ENCODE measurements around the gene SUPT3H.
A peak's percentile ranks its signal among the peaks of the same experiment; 100 is the strongest.

SUPT3H gene

DNA sequence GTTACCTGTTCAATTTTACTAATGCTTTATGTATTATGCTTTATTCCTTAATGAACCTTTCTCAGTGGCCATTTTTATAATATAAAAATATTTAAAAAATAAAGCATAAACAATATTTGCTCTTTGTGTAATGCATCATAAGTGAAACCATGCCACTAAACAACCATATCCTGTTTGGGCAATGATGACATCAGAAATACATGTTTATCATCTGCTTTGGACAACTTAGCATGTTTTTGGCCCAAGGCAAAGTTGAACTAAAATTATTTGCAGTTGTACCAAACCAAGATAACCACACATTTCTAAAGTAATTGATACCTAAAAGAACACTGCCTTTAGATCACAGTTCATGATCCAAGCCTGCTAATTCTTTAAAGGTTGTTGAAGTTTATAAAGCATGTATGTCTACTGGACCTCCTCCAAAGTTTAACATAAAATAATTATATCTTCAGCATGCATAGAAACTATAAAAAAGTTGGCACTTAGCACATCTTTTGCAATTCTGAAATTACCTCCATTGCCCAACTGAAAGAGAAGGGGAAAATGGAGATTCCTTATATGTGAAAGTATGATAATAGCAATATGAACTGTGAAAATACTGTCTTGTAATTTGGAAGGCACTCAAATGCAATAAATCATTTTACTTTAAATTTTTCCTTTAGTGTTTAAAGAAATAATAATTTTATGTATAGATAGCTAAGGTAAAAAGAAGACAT is 375.2 kb downstream of the SUPT3H start:
- TF ChIP-seq GATA3 (IDR thresholded peaks at IDR 0.05; ENCODE audit: low read depth, low read length) (0 out of 2 replicates have a peak, but pooled peaks have one; percentile 17), GATA2 (IDR thresholded peaks at IDR 0.05; ENCODE audit: low read depth, low read length) (no peak)

DNA sequence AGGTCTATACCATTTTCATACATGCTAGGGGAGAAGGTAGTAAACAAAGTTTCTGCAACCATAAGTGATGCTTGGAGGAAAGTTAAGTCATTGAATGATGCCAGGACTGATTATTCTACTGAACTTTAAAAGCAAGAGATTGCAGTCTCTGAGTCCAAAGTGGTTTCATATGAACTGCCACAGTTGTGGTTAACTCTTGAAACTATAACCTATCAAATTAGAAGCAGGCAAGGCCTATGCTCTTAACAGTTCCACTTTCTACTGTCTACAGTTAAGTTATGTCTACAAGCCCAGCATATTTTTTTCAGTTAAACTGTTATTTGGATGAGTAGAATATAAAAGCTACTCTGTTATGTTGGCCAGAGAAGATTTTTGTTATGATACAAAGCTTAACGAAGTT is 376.1 kb downstream of the SUPT3H start:
- TF ChIP-seq GATA2 (IDR thresholded peaks at IDR 0.05; ENCODE audit: low read depth, low read length) (no peak), GATA3 (IDR thresholded peaks at IDR 0.05; ENCODE audit: low read depth, low read length) (no peak)

DNA sequence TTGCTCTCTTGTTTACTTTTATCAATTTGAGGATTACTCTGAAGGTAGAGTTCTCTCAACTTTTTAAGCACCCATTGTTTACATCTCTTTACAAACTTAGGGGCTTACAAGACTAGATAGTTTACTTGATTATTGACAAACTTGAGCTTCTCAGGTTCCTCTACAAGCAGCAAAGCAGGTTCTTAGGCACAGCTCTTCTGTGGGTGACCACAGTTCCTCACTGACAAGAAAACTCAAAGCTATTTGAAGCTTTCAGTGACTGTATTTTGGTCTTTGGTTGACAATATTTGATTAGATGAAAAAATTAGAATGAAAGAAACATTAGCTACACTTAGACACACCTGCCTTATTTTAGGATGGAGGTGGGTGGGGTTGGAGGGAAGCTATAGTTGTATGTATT is 376.9 kb downstream of the SUPT3H start:
- no peak for TF ChIP-seq GATA2 (IDR thresholded peaks at IDR 0.05; ENCODE audit: low read depth, low read length)

DNA sequence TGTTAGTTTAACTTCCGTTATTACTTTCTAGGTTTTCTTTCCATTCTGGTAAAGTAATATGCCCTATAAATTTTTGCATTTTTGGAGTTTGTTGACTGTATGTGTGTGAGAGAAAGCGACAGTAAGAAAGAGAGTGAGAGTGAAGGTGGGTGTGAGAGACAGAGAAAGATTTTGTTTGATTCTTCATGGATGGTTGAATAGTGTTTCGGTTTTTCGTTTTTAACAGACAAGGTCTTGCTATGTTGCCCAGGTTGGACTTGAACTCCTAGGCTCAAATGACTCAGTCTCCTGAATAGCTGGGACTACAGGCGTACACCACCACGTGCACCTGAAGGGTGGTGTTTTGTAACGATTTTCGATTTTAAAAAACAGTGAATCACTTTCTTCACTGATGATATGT is 378.7 kb downstream of the SUPT3H start:
- no peak for TF ChIP-seq GATA2 (IDR thresholded peaks at IDR 0.05; ENCODE audit: low read depth, low read length)
- TF ChIP-seq GATA3 (IDR thresholded peaks at IDR 0.05; ENCODE audit: low read depth, low read length): no peak

DNA sequence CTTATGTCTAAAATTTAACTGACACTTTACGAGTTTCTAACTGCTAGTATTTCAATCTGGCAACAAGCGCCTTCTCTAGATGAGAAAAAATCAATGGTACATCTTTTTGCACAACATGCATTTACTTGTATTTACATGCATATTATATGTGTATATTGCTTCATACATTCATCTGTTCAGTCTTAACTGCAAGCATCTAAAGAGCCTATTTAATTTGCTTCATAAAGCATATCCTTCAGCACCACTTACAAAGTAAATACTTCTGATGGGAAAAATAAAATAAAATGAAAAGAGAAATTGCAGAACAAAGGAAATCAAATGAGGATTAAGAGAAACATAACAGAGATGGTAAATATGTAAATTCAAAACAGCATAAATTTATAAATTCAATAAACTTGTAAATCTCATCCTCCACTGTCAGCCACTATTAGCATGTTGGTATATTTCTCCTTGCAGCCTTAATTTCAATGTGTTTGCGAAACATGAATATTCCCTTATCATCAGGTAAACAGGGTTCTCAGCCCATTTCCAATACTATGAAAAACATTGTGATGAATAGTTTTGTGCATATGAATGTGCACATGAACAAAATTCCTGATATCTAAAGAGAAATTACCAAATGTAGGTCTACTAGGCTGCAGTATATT is 382.1 kb downstream of the SUPT3H start:
- TF ChIP-seq GATA2 (IDR thresholded peaks at IDR 0.05; ENCODE audit: low read depth, low read length) (no peak), GATA3 (IDR thresholded peaks at IDR 0.05; ENCODE audit: low read depth, low read length) (no peak)

DNA sequence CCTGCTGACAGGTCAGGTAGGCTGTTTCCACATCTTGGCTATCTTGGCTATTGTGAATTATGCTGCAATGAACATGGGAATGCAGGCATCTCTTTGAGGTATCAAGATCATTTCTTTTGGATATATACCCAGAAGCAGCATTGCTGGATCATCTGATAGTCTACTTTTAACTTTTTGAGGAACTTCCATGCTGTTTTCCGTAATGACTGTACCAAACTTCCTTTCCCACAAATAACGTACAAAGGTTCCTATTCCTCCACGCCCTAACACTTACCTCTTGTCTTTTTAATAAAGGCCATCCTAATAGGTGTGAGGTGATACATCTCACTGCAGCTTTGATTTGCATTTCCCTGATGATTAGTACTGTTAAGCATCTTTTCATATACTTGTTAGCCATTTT is 388.3 kb downstream of the SUPT3H start:
- TF ChIP-seq GATA2 (IDR thresholded peaks at IDR 0.05; ENCODE audit: low read depth, low read length): no peak
- TF ChIP-seq GATA3 (IDR thresholded peaks at IDR 0.05; ENCODE audit: low read depth, low read length): no peak

DNA sequence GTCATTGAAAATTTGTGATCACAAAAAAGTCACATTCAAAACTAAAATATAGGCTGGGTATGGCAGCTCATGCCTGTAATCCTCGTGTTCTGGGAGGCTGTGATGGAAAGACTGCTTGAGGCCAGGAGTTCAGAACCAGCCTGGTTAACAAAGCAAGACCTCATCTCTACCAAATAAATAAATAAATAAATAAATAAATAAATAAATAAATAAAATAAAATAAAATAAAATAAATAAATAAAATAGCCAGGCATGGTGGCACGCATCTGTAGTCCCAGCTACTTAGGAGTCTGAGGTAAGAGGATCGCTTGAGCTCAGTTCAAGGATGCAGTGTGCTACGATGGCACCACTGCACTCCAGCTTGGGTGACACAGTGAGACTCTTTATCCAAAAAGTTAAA is 392.7 kb downstream of the SUPT3H start:
- TF ChIP-seq GATA2 (IDR thresholded peaks at IDR 0.05; ENCODE audit: low read depth, low read length) (no peak), GATA3 (IDR thresholded peaks at IDR 0.05; ENCODE audit: low read depth, low read length) (no peak)

DNA sequence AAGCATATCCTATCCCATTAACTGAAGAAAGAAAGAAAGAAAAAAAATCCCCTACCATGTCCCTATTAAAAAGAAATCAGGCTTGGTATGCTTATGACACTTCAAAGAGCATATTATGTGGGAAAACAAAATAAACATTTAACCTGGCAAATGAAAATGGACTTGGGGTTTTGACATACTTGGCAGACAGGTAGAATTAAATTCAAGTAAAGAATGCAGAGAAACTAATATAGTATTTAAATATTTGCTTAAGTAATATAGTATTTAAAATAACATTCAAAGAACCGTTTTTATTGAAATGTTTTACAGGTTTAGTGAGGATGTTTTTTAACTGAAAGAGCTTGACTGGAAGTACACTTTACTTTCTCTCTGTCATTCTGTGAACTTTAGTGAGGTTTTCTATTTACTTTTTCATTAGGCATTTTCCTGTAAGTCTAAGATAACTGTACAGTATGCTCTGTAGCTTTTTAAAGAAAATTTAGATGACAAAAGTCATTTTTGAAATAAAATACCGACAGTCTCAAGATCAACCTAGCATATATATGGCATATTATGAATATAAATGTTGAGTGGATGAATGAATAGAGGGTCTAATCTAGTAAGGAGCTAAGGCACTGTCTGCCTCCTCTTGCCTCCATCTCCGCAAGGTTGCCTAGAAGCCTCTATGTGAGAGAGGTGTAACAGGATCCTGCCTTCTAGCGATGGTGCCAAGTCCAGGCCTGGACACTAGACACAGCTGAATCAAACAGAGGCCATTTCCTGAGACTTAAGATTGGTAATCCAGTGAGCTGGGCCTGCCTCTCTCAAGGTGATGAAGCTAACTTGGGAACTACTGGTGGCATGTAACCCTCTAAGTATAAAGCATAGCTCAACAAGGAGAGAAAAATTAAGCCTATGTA is 394.0 kb downstream of the SUPT3H start:
- TF ChIP-seq GATA2 (IDR thresholded peaks at IDR 0.05; ENCODE audit: low read depth, low read length): no peak
- no peak for TF ChIP-seq GATA3 (IDR thresholded peaks at IDR 0.05; ENCODE audit: low read depth, low read length)

DNA sequence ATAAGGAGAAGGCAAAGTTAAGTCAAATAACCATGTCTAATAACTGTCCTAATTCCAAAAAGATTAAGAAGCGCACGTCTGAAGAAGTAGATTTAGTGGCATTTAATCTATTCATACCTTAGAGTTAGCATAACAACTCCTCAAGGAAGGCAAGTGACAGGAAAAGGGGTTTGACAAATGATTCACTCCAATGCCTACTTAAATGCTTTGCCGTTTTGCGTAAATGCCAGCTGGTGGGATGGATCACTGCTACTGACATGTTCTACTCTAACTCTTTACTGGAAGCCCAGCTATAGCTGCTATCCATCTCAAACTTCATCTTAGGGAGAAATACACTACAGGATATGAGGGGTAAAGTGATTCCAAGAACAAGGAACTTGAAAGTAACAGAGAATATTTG is 396.9 kb downstream of the SUPT3H start:
- no peak for TF ChIP-seq GATA2 (IDR thresholded peaks at IDR 0.05; ENCODE audit: low read depth, low read length)
- no peak for TF ChIP-seq GATA3 (IDR thresholded peaks at IDR 0.05; ENCODE audit: low read depth, low read length)

DNA sequence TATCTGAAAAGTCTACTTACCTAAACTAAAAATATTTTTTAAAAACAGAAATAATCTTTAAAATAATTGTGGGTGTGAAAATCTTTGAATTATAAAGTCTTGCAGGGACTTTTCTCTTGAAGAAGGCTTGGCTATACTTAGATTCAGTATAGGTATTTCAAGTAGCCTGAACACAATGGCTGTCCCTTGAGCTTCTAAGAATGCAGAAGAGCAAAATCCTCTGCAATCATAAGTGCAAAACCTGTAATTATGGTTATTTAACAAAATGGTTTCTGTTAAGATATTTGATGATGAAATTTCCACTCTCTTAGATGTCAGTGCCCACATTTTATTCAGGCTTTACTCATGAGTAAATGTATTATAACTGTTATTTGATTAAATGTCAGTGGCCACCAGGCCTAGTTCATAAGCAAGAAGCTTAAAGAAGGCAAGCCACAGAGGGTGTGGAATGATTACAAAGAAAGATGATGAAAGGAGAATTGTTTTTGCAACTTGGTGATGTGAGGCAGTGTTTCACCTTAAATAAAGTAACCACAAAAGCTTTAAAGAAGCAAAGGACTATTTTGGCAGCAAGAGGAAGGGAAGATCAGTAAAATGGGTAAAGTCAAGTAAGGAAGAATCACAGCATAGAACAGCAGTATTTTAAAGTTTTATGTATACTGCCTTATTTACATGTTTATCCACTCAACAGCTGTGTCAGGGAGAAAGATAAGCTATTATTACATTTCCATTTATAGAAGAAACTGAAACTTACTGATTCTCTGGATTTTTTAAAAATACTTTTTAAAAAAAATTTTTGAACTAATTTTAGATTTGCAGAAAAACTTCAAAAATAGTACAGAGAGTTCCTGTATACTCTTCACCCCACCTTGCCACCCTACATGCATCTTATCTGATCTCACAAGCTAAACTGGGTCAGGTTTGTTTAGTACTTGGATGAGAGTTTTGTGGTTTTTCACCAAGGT is 400.8 kb downstream of the SUPT3H start:
- TF ChIP-seq GATA2 (IDR thresholded peaks at IDR 0.05; ENCODE audit: low read depth, low read length): no peak

DNA sequence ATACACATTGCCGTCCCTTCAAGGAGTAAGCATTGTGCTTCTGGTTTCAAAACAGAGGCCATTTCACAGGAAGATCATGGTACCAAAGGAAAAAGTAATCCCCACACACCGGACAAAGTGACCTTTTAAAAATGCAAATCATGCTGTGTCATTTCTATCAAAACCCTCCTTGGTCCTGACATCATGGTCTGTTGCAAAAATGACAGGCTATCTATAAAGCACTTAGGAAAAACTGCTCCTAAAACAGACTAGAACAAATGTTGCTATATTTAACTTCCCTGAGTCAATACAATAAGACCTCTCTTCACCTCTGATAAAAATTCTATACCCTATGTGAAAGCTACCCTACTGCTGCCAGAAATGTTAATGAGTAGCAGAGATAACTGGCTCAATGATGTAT is 403.2 kb downstream of the SUPT3H start:
- TF ChIP-seq GATA3 (IDR thresholded peaks at IDR 0.05; ENCODE audit: low read depth, low read length): no peak
- no peak for TF ChIP-seq GATA2 (IDR thresholded peaks at IDR 0.05; ENCODE audit: low read depth, low read length)

DNA sequence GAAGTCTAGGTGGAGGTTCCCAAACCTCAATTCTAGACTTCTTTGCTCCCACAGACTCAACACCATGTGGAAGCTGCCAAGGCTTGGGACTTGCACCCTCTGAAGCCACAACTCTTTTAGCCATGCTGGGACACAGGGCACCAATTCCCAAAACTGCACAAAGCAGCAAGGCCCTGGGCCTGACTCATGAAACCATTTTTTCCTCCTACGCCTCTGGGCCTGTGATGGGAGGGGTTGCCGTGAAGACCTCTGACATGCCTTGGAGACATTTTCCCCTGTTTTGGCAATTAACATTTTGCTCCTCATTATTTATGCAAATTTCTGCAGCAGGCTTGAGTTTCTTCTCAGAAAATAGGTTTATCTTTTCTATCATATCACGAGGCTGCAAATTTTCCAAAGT is 405.0 kb downstream of the SUPT3H start:
- no peak for TF ChIP-seq GATA2 (IDR thresholded peaks at IDR 0.05; ENCODE audit: low read depth, low read length)

DNA sequence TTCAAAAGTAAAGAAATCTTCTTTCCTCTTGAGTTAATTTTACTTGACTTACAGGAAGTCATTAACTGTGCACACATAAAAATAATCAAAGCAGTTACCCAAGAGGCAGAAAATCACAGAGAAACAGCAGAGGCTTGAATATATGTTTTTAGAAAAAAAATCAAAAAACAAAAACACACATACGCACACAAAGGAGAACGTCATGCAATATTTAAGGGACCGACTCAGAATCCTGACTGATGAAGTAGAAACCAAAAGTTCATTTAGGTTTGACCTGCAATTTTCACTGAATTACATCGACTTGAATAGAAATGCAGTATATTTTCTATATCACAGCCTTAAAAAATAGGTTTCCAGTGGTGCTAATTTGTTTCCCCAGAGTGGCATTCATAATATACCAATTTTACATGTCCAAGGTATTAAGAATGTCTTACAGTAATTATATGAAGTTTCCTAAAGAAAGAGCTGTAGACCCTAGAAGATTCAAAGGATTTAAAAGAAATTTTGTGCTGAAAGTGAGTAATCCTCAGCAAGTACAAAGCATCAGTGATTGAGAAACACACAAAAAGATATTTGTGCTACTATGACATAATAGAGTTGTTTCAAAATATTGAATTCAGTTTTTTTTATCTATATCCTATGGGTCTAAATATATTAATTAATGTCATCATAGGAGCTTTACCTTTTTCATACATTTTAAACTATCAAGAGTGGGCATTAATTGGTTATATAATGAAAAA is 408.1 kb downstream of the SUPT3H start:
- TF ChIP-seq GATA2 (IDR thresholded peaks at IDR 0.05; ENCODE audit: low read depth, low read length): no peak
- no peak for TF ChIP-seq GATA3 (IDR thresholded peaks at IDR 0.05; ENCODE audit: low read depth, low read length)
